ENCODE measurements around the gene CPM.

Gene CPM

GRCh38 chr12:68868043-68868790 is 64.8 kb downstream of the CPM start:
- no peaks in the 10 kb centered on the region for H3K36me3 ChIP-seq (ENCODE audit: insufficient read depth, low read length)
- H3K9me3 ChIP-seq (ENCODE audit: insufficient read depth, low read depth, low read length), result no peaks in the 10 kb centered on the region
- H3K4me1 ChIP-seq (ENCODE audit: insufficient read depth, low read length, poor library complexity, severe bottlenecking), result peaks cover 3% of the 10 kb centered on the region
- no peak overlapping the region for H2AFZ ChIP-seq (ENCODE audit: low read length)
- TF ChIP-seq CTCF (conservative IDR thresholded peaks at IDR 0.05; ENCODE audit: low read length), result no peak
- no peak for TF ChIP-seq EZH2phosphoT487 (IDR thresholded peaks at IDR 0.05; ENCODE audit: borderline replicate concordance)
- H3K27me3 ChIP-seq (ENCODE audit: insufficient read depth, low read length, poor library complexity, severe bottlenecking), result no peaks in the 10 kb centered on the region
- H3K9ac ChIP-seq (ENCODE audit: low read depth, low read length, poor library complexity, severe bottlenecking), result no peak overlapping the region
- no peaks in the 10 kb centered on the region for H4K20me1 ChIP-seq (ENCODE audit: insufficient read depth, low read length, poor library complexity, severe bottlenecking)
- no peaks in the 10 kb centered on the region for H3K79me2 ChIP-seq (ENCODE audit: insufficient read depth, low read length)
- H3K4me3 ChIP-seq (ENCODE audit: low read length, poor library complexity, severe bottlenecking), result no peak overlapping the region
- no peak overlapping the region for H3K4me2 ChIP-seq (ENCODE audit: low read depth, low read length, poor library complexity, severe bottlenecking)
- H3F3A ChIP-seq (ENCODE audit: low read depth), result no peaks in the 10 kb centered on the region
- no peaks in the 10 kb centered on the region for H3K9me2 ChIP-seq (replicated peaks; ENCODE audit: low read depth, low read length)

- TF ChIP-seq EZH2phosphoT487 (IDR thresholded peaks at IDR 0.05; ENCODE audit: borderline replicate concordance), result no peak
- TF ChIP-seq CTCF (conservative IDR thresholded peaks at IDR 0.05; ENCODE audit: low read length), result no peak
- Histone ChIP-seq H3K27me3 (ENCODE audit: insufficient read depth, low read length, poor library complexity, severe bottlenecking) (no peaks in the 10 kb centered on the region), H3K4me2 (ENCODE audit: low read depth, low read length, poor library complexity, severe bottlenecking) (no peak overlapping the region), H3K4me3 (ENCODE audit: low read length, poor library complexity, severe bottlenecking) (no peak overlapping the region), H3K9ac (ENCODE audit: low read depth, low read length, poor library complexity, severe bottlenecking) (no peak overlapping the region), H3K36me3 (ENCODE audit: insufficient read depth, low read length) (no peaks in the 10 kb centered on the region), H3F3A (ENCODE audit: low read depth) (no peaks in the 10 kb centered on the region), H3K9me2 (replicated peaks; ENCODE audit: low read depth, low read length) (no peaks in the 10 kb centered on the region), H3K79me2 (ENCODE audit: insufficient read depth, low read length) (no peaks in the 10 kb centered on the region), H2AFZ (ENCODE audit: low read length) (no peak overlapping the region), H3K9me3 (ENCODE audit: insufficient read depth, low read depth, low read length) (no peaks in the 10 kb centered on the region), H3K4me1 (ENCODE audit: insufficient read depth, low read length, poor library complexity, severe bottlenecking) (peaks cover 3% of the 10 kb centered on the region), H4K20me1 (ENCODE audit: insufficient read depth, low read length, poor library complexity, severe bottlenecking) (no peaks in the 10 kb centered on the region)
These were observed 65.4 kb downstream of the CPM start for GRCh38 chr12:68867606-68868005.

GRCh38 chr12:68866950-68867349 is 66.0 kb downstream of the CPM start:
- no peak overlapping the region for H2AFZ ChIP-seq (ENCODE audit: low read length)
- H3K4me3 ChIP-seq (ENCODE audit: low read length, poor library complexity, severe bottlenecking), result no peak overlapping the region
- no peaks in the 10 kb centered on the region for H3K27me3 ChIP-seq (ENCODE audit: insufficient read depth, low read length, poor library complexity, severe bottlenecking)
- no peaks in the 10 kb centered on the region for H3F3A ChIP-seq (ENCODE audit: low read depth)
- H3K4me2 ChIP-seq (ENCODE audit: low read depth, low read length, poor library complexity, severe bottlenecking), result no peak overlapping the region
- no peaks in the 10 kb centered on the region for H3K79me2 ChIP-seq (ENCODE audit: insufficient read depth, low read length)
- H3K9me2 ChIP-seq (replicated peaks; ENCODE audit: low read depth, low read length), result no peaks in the 10 kb centered on the region
- H3K9ac ChIP-seq (ENCODE audit: low read depth, low read length, poor library complexity, severe bottlenecking), result no peak overlapping the region
- no peaks in the 10 kb centered on the region for H3K9me3 ChIP-seq (ENCODE audit: insufficient read depth, low read depth, low read length)
- H3K4me1 ChIP-seq (ENCODE audit: insufficient read depth, low read length, poor library complexity, severe bottlenecking), result peaks cover 3% of the 10 kb centered on the region
- TF ChIP-seq CTCF (conservative IDR thresholded peaks at IDR 0.05; ENCODE audit: low read length), result no peak
- TF ChIP-seq EZH2phosphoT487 (IDR thresholded peaks at IDR 0.05; ENCODE audit: borderline replicate concordance), result no peak
- H4K20me1 ChIP-seq (ENCODE audit: insufficient read depth, low read length, poor library complexity, severe bottlenecking), result no peaks in the 10 kb centered on the region
- no peaks in the 10 kb centered on the region for H3K36me3 ChIP-seq (ENCODE audit: insufficient read depth, low read length)

All from Loucy (cell line).